A549 (cell line): ENCODE measurements around the gene SND1. TPM values are rescaled to one million over a fixed set of nuclear protein-coding genes. Genes with fewer than 3 reads are reported as not detected.
"Not testable (repeated sequence)": the region's sequence is repeated elsewhere in the genome, so short reads cannot be mapped to it uniquely, and the experiment has no call there.

Source experiments
- ATAC-seq, 2 experiments: fragments of 200-7000 bp in 1 of 2; fragments of >200 bp in 1 of 2; cut with Nextera tagmentation in 1 of 2; cut with Tn5 transposase in 1 of 2; 3 replicates each; pipeline versions ENCODE4 v1.8.0 to v1.9.1; 2018 to 2020; ENCODE audit warnings: mild to moderate bottlenecking in 1 of 2, moderate library complexity in 1 of 2
- CTCF ChIA-PET: fragments of 300-600 bp; sonication (Branson Sonifier 250); formaldehyde crosslinking; extraction: SDS; loops from one replicate; lab custom pipeline; 2021; ENCODE audit warnings: antibody characterized with exemption, inconsistent platforms; lab: Yijun Ruan, JAX
- POLR2A ChIA-PET: fragments of 350-600 bp; formaldehyde crosslinking; extraction: SDS; loops from one replicate; lab custom pipeline; 2021; ENCODE audit warnings: antibody characterized with exemption, inconsistent platforms; lab: Yijun Ruan, JAX
- DNase-seq, 2 experiments: peaks; one replicate each; pipeline versions ENCODE4 v3.0.0 to v3.0.0-alpha.2; 2011 to 2016; ENCODE audit warnings: low read depth in 1 of 2, low spot score in 1 of 2
- FAIRE-seq: peaks from 2 replicates; lab custom pipeline; 2011; peaks lifted over from hg19 to GRCh38; lab: Jason Lieb, UNC
- H3K27ac ChIP-seq, 2 experiments: fragments of >200 bp; sonication (Bioruptor Twin); formaldehyde crosslinking; 3 replicates each; pipeline ENCODE4 v1.5.1; 2016 to 2017
- H3K4me1 ChIP-seq: fragments of >200 bp; sonication (Bioruptor Twin); formaldehyde crosslinking; 3 replicates; pipeline ENCODE4 v1.6.1; 2016
- H3K4me2 ChIP-seq: fragments of >200 bp; sonication (Bioruptor Twin); formaldehyde crosslinking; 3 replicates; pipeline ENCODE4 v1.6.1; 2016
- H3K4me3 ChIP-seq: fragments of >200 bp; sonication (Bioruptor Twin); formaldehyde crosslinking; 3 replicates; pipeline ENCODE4 v1.5.1; 2016
- H3K9me3 ChIP-seq: fragments of >200 bp; sonication (Bioruptor Twin); formaldehyde crosslinking; 3 replicates; pipeline ENCODE4 v1.6.1; 2016
- BHLHE40 ChIP-seq: IDR thresholded peaks from 2 replicates; pipeline ENCODE4 v1.6.1; 2012; ENCODE audit warnings: low read depth, low read length, inconsistent platforms
- CBX8 ChIP-seq: fragments of 200-600 bp; sonication (generic); IDR thresholded peaks from 2 replicates; pipeline ENCODE4 v1.6.1; 2016
- CHD2 ChIP-seq: fragments of 150-350 bp; IDR thresholded peaks from 2 replicates; pipeline ENCODE4 v1.6.1; 2014; ENCODE audit warnings: low read length; ENCODE audit not compliant: partially characterized antibody
- EHF ChIP-seq: fragments of 250-450 bp; sonication (Bioruptor Pico); IDR thresholded peaks from 2 replicates; pipeline ENCODE4 v1.5.0; 2020; ENCODE audit warnings: mild to moderate bottlenecking
- EHMT2 ChIP-seq: fragments of 200-600 bp; sonication (generic); IDR thresholded peaks from 2 replicates; pipeline ENCODE4 v1.6.1; 2016; ENCODE audit warnings: antibody characterized with exemption, low read depth, mild to moderate bottlenecking, moderate library complexity
- JUNB ChIP-seq: fragments of >200 bp; sonication (Bioruptor Twin); formaldehyde crosslinking; IDR thresholded peaks from 2 replicates; pipeline ENCODE4 v1.6.1; 2016
- MAFK ChIP-seq: fragments of 450-650 bp; IDR thresholded peaks from 2 replicates; pipeline ENCODE4 v1.6.1; 2014; ENCODE audit not compliant: partially characterized antibody
- MYC ChIP-seq: IDR thresholded peaks from 2 replicates; pipeline ENCODE4 v1.6.1; 2012; ENCODE audit warnings: mild to moderate bottlenecking, inconsistent platforms, low read length, improper control_type of control experiment, borderline replicate concordance
- NFE2L2 ChIP-seq: fragments of 150-350 bp; conservative IDR thresholded peaks from 2 replicates; pipeline ENCODE4 v1.6.1; 2014; ENCODE audit warnings: low read length
- NPAS2 ChIP-seq: fragments of 250-450 bp; sonication (Bioruptor Pico); IDR thresholded peaks from 2 replicates; pipeline ENCODE4 v1.8.0; 2022; ENCODE audit warnings: mild to moderate bottlenecking, moderate library complexity, borderline replicate concordance
- NR3C1 ChIP-seq: fragments of >200 bp; sonication (Bioruptor Twin); formaldehyde crosslinking; IDR thresholded peaks from 3 replicates; pipeline ENCODE4 v1.6.1; 2017
- PHF8 ChIP-seq: fragments of 200-600 bp; sonication (generic); IDR thresholded peaks from 2 replicates; pipeline ENCODE4 v1.6.1; 2016; ENCODE audit warnings: low read depth, mild to moderate bottlenecking, antibody characterized with exemption, moderate library complexity, borderline replicate concordance
- RAD21 ChIP-seq, 2 experiments: fragments of >200 bp in 1 of 2; sonication (Bioruptor Twin) in 1 of 2; formaldehyde crosslinking in 1 of 2; IDR thresholded peaks in 1 of 2; conservative IDR thresholded peaks in 1 of 2; 2 replicates in 1 of 2; 3 replicates in 1 of 2; pipeline ENCODE4 v1.6.1; 2012 to 2018; ENCODE audit warnings: inconsistent platforms in 1 of 2
- RCOR1 ChIP-seq: fragments of 150-350 bp; IDR thresholded peaks from 2 replicates; pipeline ENCODE4 v1.6.1; 2014; ENCODE audit warnings: antibody characterized with exemption, low read length, low read depth
- ZFP36 ChIP-seq: fragments of 450-650 bp; IDR thresholded peaks from 2 replicates; pipeline ENCODE4 v1.6.1; 2014; ENCODE audit warnings: borderline replicate concordance; ENCODE audit not compliant: partially characterized antibody
- ZNF302 ChIP-seq: fragments of 250-450 bp; sonication (Bioruptor Pico); IDR thresholded peaks from 2 replicates; pipeline ENCODE4 v1.9.0; 2021; ENCODE audit warnings: inconsistent platforms, mild to moderate bottlenecking, moderate library complexity
- WGBS: methylation state at CpG from one replicate; pipeline ENCODE4 v1.1.6; 2017; ENCODE audit errors: missing lambda C conversion rate; 5-methylcytosine and 5-hydroxymethylcytosine counted together
- polyA plus RNA-seq, 4 experiments: library from polyadenylated mRNA; depleted of rRNA in 3 of 4; stranded (reverse); fragments of >200 nt; fragmentation: RNase III in 1 of 4; extraction: RNeasy Plus Mini Kit Qiagen cat#74134 plus additional on column Dnase treatment in 1 of 4; gene quantifications; 2 replicates in 3 of 4; 3 replicates in 1 of 4; pipeline ENCODE4 v1.2.3, GENCODE V29; 2011 to 2017
- TF ChIP-seq, protein P1 (sequence below): fragments of >200 bp; sonication (Bioruptor Twin); formaldehyde crosslinking; IDR thresholded peaks from 3 replicates; pipeline ENCODE4 v1.5.1; 2016
- TF ChIP-seq, protein P2 (sequence below): IDR thresholded peaks from 2 replicates; pipeline ENCODE4 v1.6.1; 2012
- TF ChIP-seq, protein P3 (sequence below): fragments of 250-450 bp; sonication (Bioruptor Pico); IDR thresholded peaks from 2 replicates; pipeline ENCODE4 v1.5.0; 2021; ENCODE audit warnings: mild to moderate bottlenecking, moderate library complexity, borderline replicate concordance
- TF ChIP-seq, protein P4 (sequence below): fragments of 200-600 bp; sonication (generic); IDR thresholded peaks from 2 replicates; pipeline ENCODE4 v1.6.1; 2016; ENCODE audit warnings: antibody characterized with exemption, mild to moderate bottlenecking, moderate library complexity

The SND1 gene
- polyA plus RNA-seq, 2 of the 4 experiments (the other 2 are of a cell fraction) = 102 to 138 TPM

DNA sequence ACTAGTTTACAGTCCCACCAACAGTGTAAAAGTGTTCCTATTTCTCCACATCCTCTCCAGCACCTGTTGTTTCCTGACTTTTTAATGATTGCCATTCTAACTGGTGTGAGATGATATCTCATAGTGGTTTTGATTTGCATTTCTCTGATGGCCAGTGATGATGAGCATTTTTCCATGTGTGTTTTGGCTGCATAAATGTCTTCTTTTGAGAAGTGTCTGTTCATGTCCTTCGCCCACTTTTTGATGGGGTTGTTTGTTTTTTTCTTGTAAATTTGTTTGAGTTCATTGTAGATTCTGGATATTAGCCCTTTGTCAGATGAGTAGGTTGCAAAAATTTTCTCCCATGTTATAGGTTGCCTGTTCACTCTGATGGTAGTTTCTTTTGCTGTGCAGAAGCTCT, 311.9 kb downstream of the SND1 start:
- H3K9me3 ChIP-seq, ATAC-seq, H3K4me1 ChIP-seq, H3K4me3 ChIP-seq, POLR2A ChIA-PET, FAIRE-seq, CTCF ChIA-PET, H3K27ac ChIP-seq, DNase-seq, H3K4me2 ChIP-seq: not testable (repeated sequence)
- 100% methylated on average over 1 of the region's 1 CpG for WGBS

DNA sequence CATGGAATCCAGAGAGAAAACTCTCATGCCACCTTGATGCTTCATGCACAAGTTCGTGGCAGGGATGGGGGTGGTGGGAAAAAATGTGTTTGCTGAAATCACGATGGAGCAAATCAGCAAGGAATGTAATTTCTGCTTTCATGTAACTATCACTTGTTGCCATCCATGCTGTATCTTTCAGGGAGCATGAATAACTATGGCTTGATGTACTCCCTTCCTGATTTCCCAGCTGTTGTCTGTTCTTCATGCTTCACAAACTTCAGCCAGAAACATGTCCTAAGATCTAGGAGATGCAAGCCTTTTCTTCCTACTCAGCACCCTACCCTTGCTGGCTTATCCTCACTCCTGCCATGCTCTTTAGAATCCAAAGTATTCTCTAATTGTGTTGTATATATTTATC, 315.3 kb downstream of the SND1 start:
- no peak for ATAC-seq
- H3K27ac ChIP-seq = no peak overlapping the region
- no peak for FAIRE-seq
- TF ChIP-seq RAD21 (conservative IDR thresholded peaks at IDR 0.05 in 1 of 2, IDR thresholded peaks at IDR 0.05 in 1 of 2) = no peak
- no peak for TF ChIP-seq RCOR1
- ChIA-PET CTCF (interaction anchor here (1.1 kb wide), 1 partner anchor 242 kb away, joined by 3 read pairs; no protein-coding TSS in a partner anchor), POLR2A (no interaction called here)
- no peak overlapping the region for H3K4me3 ChIP-seq
- 93% methylated on average over 2 of the region's 2 CpGs for whole genome bisulfite sequencing
- DNase-seq = no peak
- H3K9me3 ChIP-seq = no peaks in the 10 kb centered on the region
- no peak overlapping the region for H3K4me2 ChIP-seq
- no peaks in the 10 kb centered on the region for H3K4me1 ChIP-seq

DNA sequence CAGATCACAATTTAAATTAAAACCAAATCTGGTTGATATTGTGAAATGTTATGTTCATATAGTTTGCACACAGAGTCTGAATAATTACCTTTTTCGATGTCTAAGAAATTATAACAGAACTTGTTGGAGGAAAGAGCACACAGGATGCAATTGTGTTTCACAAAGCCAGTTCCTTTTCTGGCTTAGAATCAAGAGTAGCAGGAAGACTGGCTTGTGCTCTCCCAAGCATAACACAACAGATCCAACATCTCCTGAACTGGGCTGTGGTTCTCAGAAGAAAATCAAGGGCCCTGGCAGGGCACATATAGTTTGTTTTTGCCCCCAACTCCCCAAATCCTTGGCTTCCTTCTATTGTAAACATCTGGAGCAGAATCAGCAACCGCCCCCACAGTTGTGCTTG, 316.6 kb downstream of the SND1 start:
- ChIA-PET POLR2A (no interaction called here), CTCF (interaction anchor here (0.9 kb wide), 1 partner anchor 21 kb away, joined by 3 read pairs; no protein-coding TSS in a partner anchor)
- Histone ChIP-seq H3K27ac (no peak overlapping the region), H3K4me1 (no peaks in the 10 kb centered on the region), H3K9me3 (no peaks in the 10 kb centered on the region)
- FAIRE-seq (no peak), DNase-seq (no peak)
- TF ChIP-seq, protein P1, sequence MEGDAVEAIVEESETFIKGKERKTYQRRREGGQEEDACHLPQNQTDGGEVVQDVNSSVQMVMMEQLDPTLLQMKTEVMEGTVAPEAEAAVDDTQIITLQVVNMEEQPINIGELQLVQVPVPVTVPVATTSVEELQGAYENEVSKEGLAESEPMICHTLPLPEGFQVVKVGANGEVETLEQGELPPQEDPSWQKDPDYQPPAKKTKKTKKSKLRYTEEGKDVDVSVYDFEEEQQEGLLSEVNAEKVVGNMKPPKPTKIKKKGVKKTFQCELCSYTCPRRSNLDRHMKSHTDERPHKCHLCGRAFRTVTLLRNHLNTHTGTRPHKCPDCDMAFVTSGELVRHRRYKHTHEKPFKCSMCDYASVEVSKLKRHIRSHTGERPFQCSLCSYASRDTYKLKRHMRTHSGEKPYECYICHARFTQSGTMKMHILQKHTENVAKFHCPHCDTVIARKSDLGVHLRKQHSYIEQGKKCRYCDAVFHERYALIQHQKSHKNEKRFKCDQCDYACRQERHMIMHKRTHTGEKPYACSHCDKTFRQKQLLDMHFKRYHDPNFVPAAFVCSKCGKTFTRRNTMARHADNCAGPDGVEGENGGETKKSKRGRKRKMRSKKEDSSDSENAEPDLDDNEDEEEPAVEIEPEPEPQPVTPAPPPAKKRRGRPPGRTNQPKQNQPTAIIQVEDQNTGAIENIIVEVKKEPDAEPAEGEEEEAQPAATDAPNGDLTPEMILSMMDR = no peak
- TF ChIP-seq ZFP36 (no peak), MYC (no peak), CBX8 (no peak), EHMT2 (no peak), PHF8 (no peak), EHF (CRISPR knock-in tag) (no peak), JUNB (no peak), MAFK (no peak), NR3C1 (no peak), CHD2 (no peak), BHLHE40 (no peak), ZNF302 (CRISPR knock-in tag) (no peak), NPAS2 (CRISPR knock-in tag) (no peak), NFE2L2 (no peak)
- TF ChIP-seq, protein P2, sequence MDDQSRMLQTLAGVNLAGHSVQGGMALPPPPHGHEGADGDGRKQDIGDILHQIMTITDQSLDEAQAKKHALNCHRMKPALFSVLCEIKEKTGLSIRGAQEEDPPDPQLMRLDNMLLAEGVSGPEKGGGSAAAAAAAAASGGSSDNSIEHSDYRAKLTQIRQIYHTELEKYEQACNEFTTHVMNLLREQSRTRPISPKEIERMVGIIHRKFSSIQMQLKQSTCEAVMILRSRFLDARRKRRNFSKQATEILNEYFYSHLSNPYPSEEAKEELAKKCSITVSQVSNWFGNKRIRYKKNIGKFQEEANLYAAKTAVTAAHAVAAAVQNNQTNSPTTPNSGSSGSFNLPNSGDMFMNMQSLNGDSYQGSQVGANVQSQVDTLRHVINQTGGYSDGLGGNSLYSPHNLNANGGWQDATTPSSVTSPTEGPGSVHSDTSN = no peak
- TF ChIP-seq, protein P3, sequence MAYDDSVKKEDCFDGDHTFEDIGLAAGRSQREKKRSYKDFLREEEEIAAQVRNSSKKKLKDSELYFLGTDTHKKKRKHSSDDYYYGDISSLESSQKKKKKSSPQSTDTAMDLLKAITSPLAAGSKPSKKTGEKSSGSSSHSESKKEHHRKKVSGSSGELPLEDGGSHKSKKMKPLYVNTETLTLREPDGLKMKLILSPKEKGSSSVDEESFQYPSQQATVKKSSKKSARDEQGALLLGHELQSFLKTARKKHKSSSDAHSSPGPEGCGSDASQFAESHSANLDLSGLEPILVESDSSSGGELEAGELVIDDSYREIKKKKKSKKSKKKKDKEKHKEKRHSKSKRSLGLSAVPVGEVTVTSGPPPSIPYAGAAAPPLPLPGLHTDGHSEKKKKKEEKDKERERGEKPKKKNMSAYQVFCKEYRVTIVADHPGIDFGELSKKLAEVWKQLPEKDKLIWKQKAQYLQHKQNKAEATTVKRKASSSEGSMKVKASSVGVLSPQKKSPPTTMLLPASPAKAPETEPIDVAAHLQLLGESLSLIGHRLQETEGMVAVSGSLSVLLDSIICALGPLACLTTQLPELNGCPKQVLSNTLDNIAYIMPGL (CRISPR knock-in tag) = no peak
- TF ChIP-seq, protein P4, sequence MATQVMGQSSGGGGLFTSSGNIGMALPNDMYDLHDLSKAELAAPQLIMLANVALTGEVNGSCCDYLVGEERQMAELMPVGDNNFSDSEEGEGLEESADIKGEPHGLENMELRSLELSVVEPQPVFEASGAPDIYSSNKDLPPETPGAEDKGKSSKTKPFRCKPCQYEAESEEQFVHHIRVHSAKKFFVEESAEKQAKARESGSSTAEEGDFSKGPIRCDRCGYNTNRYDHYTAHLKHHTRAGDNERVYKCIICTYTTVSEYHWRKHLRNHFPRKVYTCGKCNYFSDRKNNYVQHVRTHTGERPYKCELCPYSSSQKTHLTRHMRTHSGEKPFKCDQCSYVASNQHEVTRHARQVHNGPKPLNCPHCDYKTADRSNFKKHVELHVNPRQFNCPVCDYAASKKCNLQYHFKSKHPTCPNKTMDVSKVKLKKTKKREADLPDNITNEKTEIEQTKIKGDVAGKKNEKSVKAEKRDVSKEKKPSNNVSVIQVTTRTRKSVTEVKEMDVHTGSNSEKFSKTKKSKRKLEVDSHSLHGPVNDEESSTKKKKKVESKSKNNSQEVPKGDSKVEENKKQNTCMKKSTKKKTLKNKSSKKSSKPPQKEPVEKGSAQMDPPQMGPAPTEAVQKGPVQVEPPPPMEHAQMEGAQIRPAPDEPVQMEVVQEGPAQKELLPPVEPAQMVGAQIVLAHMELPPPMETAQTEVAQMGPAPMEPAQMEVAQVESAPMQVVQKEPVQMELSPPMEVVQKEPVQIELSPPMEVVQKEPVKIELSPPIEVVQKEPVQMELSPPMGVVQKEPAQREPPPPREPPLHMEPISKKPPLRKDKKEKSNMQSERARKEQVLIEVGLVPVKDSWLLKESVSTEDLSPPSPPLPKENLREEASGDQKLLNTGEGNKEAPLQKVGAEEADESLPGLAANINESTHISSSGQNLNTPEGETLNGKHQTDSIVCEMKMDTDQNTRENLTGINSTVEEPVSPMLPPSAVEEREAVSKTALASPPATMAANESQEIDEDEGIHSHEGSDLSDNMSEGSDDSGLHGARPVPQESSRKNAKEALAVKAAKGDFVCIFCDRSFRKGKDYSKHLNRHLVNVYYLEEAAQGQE = no peak
- TF ChIP-seq, all 56 proteins: peak for 0
- ATAC-seq = no peak
- Histone ChIP-seq H3K4me3 (no peak overlapping the region), H3K4me2 (no peak overlapping the region)
- WGBS = 92% methylated on average over 2 of the region's 2 CpGs
